ENCODE results near the gene SIK3.
"Not testable (repeated sequence)": the region's sequence is repeated elsewhere in the genome, so short reads cannot be mapped to it uniquely, and the experiment has no call there.

SIK3 gene

DNA sequence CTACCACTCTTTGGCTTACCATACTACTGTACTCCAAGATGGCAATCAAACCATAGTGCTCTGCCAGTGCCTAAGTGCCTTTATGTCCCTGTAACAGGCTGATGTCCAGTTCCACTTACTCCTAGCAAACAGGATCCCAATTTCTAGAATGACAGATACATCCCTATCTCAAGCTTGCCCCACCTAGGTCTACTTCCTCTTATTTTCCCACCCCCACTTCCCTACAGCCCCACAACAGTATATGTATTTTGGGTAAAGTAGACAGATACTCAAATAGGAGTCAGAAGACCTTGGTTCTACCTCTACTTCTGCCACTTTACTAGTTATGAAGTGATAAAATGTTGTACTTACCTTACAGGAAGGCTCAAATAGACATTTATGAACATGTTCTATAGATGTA lies 24.1 kb downstream of the SIK3 start:
- DNase-seq, result no peak

DNA sequence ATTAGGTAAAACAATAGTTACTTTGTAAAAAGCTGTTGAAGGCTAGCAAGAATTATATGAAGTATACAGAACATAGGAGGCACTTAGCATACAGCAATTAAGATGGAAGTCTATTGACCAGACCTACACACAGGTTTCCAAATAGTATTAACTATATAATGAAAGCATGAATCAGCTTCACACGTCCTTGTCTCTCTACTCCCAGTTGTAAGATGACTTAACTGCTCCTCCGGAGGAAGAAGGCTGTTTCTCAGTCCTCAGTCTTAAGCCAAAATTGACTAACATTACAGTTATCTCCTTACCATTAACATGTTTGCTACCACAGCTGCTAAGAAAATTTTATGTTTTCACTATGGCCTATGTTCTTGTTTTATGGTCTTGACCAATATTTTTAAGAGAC lies 24.7 kb downstream of the SIK3 start:
- no peak for DNase-seq

DNA sequence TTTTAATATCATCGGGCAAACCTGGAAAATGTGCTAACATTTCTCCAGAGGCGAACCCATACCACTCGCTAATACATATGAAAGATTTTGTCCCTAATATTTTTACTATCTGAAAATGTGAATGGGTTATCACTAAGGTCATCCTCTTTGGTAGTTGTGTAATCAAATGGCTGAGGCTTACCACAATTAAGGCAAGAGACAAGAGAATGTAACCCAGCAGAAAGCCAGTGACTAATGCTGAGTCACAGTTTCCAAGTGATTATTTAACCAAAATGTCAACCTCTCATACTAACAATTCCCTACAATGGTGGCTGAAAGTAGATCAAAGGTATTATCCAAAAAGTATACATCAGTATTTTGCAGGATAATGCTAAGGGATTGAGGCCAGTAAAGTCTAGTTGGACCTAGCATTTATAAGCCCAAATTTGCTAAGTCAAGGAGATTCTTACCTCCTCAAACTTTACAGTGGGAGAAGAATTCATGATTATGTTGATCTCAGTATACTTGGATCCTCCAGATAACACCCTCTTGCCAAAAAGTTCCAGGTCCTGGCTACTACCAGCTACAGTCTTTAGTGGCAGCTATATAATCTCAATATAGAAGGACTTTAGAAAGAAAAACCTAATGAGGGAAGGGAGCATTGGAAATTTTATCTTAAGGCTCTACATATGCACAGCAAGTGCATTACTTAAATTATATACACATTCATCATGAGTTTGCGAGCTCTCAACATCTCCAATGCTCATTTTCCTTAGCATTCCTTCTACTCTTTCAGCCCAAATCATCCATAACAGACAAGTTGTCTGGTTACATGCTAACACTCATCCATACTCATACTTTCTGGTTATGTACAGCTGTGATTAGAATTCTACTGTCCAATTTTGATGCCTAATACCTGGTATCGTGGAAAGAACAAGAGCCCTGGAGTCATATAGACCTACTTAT lies 25.4 kb downstream of the SIK3 start:
- peak; percentile 24 for DNase-seq

DNA sequence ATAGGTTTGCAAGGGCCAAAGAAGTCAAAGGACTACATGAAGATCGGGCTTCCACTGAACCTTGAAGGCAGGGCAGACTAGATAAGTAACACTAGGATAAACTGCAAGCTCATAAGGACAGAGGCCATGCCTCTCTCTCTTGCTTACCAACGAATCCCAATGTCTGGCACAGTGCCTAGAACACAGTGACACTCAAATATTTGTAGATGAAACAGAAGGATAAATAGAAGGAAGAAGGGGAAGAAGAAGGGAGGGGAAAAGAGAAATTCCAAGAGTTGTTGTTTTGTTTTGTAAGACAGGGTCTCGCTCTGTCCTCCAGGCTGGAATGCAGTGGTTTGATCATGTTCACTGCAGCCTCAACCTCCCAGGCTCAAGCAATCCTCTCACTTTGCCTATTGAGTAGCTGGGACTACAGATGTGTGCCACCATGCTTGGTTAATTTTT lies 26.9 kb downstream of the SIK3 start:
- no peak for DNase-seq

DNA sequence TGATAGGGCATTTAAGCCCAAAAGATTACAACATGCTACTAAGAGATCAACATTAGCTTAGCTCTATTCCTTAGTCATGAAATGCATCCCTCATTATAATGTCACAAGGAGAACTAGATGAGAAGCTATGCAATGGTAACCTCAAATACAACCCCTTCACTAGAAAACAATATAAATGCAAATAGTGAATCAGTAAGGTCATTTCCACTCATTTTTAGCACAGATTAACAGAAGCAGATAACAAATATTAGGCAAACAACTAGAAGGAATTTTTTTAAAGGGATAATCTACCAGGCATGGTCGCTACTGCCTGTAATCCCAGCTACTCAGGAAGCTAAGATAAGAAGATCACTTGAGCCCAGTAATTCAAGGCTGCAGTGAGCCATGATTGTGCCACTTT lies 28.2 kb downstream of the SIK3 start:
- no peak for DNase-seq

DNA sequence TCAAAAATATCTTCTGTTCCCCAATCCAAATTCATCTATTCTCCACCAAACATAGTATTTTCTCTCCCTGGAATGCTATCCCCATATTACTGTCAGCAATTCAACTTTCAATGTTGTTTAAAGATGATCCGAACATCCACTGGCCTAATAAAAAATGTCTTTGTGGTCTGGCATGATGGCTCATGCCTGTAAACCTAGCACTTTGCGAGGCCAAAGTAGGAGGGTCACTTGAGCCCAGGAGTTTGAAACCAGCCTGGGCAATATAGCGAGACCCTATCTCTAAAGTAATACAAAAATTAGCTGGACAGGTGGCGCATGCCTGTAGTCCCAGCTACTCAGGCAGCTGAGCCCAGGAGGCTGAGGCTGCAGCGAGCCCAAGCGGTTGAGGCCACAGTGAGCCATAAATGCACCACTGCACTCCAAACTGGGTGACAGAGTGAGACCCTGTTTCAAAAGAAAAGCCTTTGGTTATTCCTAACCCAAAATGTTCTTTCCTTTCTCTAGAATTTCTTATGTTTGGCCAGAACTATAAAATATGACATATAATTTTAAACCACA lies 29.8 kb downstream of the SIK3 start:
- no peak for DNase-seq

DNA sequence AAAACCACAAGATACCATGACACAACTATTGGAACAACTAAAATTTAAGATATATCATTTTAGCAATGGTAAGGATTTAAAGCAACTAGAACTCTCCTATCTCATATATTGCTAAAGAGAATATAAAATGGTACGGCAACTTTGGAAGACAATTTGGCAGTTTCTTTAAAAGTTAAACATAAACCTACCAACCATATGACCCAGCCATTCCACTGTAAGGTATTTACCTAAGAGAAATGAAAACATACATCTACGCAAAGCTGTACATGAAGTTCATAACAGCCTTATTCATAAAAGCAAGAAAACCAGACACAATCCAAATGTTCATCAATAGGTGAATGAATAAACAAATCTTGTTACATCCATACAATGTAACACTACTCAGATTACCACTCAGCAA lies 31.3 kb downstream of the SIK3 start:
- no peak for DNase-seq

DNA sequence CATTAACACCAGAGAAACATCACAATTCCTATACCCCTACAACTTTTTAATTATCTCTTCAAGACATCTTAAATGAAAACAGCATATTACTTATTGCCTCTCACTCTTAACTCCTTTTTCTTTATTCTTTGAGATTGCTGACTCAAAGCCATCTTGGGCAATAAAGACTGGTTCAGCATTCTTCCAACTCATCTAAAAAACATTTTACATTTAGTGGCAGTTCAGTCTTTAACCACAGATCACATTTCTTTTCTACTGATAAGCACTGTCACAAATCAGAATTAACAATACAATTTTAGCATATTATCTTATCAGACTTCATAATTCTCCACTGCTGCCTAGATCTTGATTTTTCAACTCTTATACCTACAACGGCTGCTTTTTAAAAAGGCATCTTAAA lies 34.0 kb downstream of the SIK3 start:
- DNase-seq, result no peak

DNA sequence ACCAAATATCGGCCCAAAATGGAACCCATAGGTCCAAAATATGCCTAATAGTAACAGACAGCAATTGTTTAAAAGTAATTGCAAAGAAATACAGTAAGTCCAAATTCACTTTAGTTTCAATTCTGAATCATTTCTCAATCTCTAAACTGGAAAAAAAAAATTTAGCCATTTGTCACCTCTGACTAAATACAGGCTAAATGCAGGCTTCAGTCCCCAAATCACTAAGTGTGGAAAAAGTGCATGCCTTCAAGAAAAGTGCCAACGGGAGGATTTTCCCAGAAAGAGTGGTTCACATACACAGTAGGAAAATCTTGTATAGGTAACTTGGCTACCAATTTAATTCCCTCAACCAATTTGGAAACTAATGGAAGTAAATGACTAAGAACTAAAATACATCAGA lies 35.7 kb downstream of the SIK3 start:
- DNase-seq, result no peak

DNA sequence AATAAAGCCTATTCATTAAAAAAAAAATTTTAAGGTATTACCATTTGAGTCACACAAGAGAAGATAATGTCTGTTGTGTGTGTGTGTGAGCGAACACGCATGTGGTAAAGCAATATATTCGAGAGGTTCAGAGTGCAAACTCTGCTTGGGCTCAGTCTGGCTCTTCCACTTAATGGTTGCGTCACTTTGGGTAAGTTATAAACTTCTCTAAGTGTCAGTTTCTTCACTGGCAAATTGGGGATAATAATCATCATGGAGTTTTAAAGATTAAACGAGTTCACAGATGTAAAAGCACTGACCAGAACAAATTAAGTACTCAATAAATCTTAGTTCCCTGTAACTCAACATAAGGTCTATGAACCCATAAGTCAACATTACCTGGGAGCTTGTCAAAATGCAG lies 37.0 kb downstream of the SIK3 start:
- no peak for DNase-seq

DNA sequence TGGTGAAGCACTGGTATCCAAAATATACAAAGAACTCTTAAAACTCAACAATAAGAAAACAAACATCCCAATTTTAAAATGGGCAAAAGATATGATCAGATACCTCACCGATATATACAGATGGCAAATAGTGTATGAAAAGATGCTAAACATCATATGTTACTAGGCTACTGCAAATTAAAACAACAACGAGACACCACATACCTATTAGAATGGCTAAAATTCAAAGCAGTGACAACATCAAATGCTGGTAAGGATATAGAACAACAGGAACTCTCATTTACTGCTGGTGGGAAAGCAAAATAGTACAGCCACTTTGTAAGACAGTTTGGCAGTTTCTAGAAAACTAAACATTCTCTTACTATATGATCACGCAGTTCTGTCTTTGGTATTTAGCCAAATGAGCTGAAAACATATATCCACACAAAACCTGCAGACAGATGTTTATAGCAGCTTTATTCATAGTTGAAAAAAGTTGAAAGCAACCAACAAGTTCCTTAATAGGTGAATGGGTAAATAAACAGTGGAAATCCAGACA lies 38.5 kb downstream of the SIK3 start:
- DNase-seq, result no peak

DNA sequence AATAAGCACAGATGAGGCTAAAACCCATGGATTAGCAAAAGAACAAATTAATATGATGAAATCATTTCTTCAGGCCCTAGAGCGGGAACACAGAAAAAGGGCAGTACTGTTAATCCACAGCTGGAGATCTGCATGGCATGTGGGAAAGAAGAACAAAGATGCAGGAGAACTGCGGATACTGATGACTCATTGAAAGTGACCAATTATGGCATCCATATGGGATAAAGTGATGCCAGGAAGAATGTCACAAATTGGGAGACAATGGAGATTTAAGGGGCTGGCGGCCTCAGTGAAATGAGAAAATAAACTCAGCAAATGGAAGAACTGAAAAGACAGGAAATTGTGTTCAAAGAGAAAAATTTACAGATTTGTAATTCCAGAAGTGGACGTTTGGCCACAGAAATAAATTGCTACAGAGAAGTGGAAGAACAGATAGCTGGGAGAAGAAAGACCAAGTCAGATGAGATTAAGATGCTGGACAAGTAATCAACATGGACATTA lies 39.4 kb downstream of the SIK3 start:
- DNase-seq, result no peak

DNA sequence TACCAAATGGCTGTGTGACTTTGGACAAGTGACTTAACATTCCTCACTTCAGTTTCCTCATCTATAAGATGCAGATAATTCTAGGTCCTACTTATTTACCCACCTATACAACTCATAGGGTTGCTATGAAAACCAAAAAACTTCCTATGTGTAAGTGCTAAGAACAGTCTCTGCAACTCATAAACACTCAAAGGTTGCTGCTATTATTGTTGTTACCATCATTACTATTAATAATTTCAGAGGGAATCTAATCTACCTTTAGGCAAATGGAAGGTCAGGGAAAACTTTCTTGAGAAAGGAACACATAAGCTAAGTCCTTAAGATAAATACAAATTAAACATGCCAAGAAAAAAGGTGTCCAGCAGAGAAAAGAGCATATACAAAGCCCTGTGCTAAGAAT lies 40.5 kb downstream of the SIK3 start:
- DNase-seq, result no peak

DNA sequence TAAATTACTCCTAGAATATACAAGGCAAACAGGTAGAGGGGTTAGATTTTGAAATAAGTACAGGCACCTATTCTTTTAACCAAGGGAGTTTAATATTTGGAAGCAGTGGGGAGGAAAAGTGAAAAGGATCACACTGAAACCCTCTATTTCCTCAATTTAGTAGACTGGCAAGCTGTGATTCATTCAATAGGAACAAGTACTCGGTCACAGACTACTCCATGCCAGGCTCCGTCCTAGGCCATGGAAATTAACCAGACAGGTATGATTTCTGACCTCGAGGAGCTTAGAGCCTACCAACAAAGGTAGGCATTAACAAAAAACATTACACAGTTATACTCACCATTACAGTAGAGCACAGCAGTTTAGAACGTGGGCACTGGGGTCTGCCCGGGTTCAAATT lies 40.9 kb downstream of the SIK3 start:
- DNase-seq, result no peak

DNA sequence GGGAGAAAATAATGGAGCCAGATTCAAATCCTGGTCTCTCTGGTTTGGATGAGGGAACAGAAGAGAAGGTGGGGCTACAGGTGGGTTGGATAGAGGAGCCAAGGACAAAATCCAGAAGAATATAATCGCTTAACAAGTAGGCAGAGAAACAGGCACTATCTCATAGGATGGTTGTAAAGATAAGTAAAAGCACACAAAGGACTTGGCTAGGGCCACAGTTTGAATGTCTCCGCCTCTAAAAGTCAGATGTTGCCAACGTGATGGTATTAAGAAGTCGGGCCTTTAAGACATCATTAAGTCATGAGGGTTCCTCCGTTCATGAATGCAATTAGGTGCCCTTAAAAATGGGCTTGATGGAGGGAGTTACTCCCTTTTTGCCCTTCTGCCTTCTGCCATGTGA lies 42.8 kb downstream of the SIK3 start:
- no peak for DNase-seq

DNA sequence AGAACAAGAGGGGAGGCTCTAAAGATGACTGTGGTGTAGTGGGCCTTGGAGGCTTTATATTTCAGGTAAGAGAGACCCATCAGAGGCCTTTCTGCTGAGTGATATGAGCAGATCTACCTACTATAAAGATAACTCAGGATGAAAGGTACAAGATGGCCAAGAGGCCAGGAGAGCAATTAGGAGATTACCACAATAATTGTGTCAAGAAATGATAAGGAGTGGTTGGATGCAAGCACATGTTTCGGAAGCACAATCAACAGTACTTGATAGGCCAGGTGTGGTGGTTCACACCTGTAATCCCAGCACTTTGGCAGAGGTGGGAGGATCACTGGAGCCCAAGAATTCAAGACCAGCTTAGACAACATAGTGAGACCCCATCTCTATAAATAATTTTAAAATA lies 43.8 kb downstream of the SIK3 start:
- no peak for DNase-seq

DNA sequence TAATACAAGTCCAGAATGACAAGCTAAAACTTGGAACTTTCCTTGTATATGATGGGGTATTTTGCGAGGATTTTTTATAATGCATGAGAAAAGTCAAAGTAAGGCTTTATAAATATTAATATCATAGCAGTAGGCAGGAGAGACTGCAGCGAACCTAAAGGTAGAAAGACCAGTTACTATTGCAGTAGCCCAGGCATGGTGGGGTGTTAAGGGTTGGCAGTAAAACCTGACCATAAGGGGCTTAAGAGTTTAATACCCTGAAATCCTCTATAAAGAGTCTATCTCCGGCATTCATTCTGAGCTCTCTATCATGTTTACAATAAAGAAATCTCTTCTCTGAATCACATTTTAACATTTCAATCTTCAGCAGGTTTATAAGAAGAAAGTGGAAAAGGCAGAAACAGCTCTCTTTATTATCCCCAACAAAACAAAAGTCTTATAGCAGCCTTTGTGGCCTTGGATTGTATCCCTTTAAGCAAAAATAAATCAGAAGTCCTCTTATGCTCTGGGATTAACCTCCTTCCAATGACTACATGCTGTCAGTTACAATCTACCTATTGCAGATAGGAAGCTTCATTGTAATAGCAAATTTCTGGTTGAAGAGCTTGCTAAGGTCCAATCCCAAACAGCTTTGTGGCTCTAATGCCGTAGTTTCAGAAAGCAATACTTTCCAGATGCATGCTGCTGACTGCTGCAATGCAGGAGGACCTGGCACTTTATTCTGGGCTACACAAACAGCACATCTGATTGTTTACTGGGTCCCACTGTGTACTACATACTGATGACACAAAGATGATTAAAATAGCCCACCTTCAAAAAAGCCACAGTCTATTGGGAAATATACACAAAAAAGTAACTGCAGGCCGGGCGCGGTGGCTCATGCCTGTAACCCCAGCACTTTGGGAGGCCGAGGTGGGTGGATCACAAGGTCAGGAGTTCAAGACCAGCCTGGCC lies 45.8 kb downstream of the SIK3 start:
- no peak for DNase-seq

DNA sequence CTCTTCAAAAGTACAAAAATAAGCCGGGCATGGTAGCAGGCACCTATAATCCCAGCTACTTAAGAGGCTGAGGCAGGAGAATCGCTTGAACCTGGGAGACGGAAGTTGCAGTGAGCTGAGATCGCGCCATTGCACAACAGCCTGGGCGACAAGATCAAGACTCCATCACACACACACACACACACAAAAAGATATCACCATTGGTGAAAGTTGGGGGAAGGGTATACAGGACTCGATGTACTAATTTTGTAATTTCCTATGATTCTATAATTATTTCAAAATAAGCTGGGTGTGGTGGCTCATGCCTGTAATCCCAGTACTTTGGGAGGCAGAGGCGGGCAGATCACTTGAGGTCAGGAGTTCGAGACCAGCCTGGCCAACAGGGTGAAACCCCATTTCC lies 48.1 kb downstream of the SIK3 start:
- DNase-seq, result not testable (repeated sequence)

DNA sequence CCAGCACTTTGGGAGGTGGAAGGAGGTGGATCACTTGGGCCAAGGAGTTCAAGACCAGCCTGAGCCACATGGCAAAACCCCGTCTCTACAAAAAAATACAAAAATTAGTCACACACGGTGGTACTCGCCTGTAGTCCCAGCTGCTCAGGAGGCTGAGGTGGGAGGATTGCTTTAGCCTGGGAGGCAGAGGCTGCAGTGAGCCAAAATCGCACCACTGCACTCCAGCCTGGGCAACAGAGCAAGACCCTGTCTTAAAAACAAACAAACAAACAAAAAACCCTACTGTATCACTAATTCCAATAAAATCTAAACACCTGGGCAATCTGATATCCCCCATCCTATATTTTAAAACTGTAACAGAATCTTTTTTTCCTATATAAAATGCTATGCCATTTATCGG lies 51.6 kb downstream of the SIK3 start:
- not testable (repeated sequence) for DNase-seq

DNA sequence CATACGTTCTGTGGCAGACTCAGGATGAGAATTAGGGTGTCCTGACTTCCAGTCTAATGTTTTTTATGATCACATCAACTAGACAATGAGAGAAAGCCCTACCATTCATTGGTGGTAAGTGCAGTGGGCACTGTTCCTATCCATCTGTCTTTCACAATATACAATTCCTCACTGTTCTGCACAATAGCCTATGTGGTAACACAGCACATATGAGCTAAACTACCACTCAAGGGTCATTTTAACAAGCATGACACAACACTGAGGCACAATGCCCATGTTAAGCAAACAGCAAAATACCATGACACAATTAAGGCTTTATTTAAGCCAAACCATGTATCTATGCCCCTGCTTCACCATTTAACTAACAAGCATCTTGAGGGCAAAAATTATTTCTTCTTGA lies 52.3 kb downstream of the SIK3 start:
- DNase-seq, result no peak

DNA sequence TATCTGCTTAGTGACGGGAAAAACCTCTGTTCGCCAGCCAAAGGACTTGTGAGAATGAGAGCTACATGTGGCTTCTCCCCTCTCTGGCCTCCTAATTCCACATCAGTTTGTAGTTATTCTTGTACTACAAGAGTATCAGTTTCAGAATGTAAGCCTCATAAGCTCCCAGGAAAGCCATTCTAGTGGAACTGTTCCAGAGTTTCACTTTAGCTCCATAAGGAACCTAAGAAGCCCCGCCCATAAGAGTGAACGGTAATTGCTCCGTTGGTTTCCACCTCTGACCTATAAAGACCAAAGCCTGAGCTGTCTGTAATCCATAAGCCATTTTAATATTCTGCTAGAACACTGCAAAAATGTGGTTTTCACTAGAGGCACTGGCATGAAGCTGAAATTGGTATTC lies 53.0 kb downstream of the SIK3 start:
- no peak for DNase-seq

DNA sequence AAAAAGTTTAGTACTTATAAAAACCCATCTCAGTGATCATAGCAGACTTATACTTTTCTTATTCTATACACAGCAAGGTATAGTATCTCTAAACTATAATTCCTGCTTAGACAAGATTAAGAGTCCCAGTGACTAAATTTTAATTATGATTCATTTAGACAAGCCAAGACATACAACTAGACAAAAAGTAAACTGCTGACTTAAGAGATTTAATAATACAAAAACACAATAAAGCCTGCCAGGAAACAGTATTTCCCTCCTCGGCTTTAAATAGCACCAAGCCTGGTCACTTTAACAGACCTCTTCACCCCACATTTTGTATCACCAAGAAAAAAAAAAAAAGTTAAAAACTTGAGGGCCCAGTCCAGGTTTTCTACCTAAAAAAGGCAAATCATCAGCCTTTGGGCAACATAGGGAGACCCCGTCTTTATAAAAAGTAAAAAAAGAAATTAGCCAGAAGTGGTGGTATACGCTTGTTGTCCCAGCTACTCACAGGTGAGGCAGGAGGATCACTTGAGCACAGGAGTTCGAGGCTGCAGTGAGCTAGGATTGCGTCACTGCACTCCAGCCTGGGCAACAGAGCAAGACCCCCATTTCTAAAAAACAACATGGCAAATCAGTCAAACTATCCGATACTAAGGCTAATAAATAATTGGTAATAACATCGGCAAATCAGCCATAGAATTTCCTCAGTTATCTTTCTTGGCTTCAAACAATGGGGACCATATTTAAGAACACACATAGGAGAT lies 53.8 kb downstream of the SIK3 start:
- DNase-seq, result no peak
